Transverse colon (tissue), 4 donors: ENCODE data around the gene RETREG1. TPM values are rescaled to one million over a fixed set of nuclear protein-coding genes. Genes with fewer than 3 reads are reported as not detected.

Experiments used
- DNase-seq: peaks from one replicate; pipeline ENCODE4 v3.0.0-alpha.2; 2019
- H3K27ac ChIP-seq, 4 donors: fragments of 200-600 bp; sonication (generic); 2 replicates each; pipeline ENCODE4 v1.5.1; 2016 to 2018; ENCODE audit warnings: inconsistent platforms in 4 of 4
- H3K27me3 ChIP-seq: fragments of 200-600 bp; sonication (generic); 2 replicates; pipeline ENCODE4 v1.5.1; 2017; ENCODE audit warnings: inconsistent platforms
- H3K36me3 ChIP-seq, 4 donors: fragments of 200-600 bp; sonication (generic); 2 replicates each; pipeline ENCODE4 v1.5.1; 2017 to 2019; ENCODE audit warnings: inconsistent platforms in 4 of 4
- H3K4me1 ChIP-seq, 4 donors: fragments of 200-600 bp; sonication (generic); 2 replicates each; pipeline ENCODE4 v1.5.1; 2017 to 2020; ENCODE audit warnings: inconsistent platforms in 4 of 4
- H3K4me3 ChIP-seq, 4 donors: fragments of 200-600 bp; sonication (generic); 1 replicate in 1 of 4; 2 replicates in 3 of 4; pipeline versions ENCODE4 v1.5.1 to v1.6.1; 2017 to 2019; ENCODE audit warnings: inconsistent platforms in 4 of 4
- H3K9me3 ChIP-seq, 2 donors: fragments of 200-600 bp; sonication (generic); 2 replicates each; pipeline ENCODE4 v1.5.1; 2017 to 2019; ENCODE audit warnings: inconsistent platforms in 2 of 2
- EP300 ChIP-seq: sonication (generic); formaldehyde crosslinking; IDR thresholded peaks from one replicate; pipeline ENCODE4 v1.6.1; 2017; ENCODE audit warnings: antibody characterized with exemption, low read depth
- POLR2A ChIP-seq: fragments of 450-650 bp; IDR thresholded peaks from one replicate; pipeline ENCODE4 v1.6.1; 2016; ENCODE audit warnings: antibody characterized with exemption, mild to moderate bottlenecking, moderate library complexity
- POLR2AphosphoS5 ChIP-seq, 3 donors: sonication (generic); formaldehyde crosslinking; IDR thresholded peaks; one replicate each; pipeline ENCODE4 v1.6.1; 2016; ENCODE audit warnings: antibody characterized with exemption in 3 of 3
- WGBS, 2 donors: methylation state at CpG; one replicate each; pipeline ENCODE4 v1.1.5; 2018; ENCODE audit warnings: low coverage in 1 of 2; 5-methylcytosine and 5-hydroxymethylcytosine counted together
- in situ Hi-C, 4 donors: fragments of 200-750 bp; cut with MboI; loops; one replicate each; pipeline versions ENCODE4 v1.15.0 to v1.15.1; 2017; ENCODE audit warnings: low sequenced_read_pairs in 3 of 4, low pct_ligation_motif_present in 1 of 4, low pct_unique_long_range_greater_than_20kb in 1 of 4
- intact Hi-C: fragments of 100-400 bp; cut with DNase I; formaldehyde crosslinking; loops from one replicate; pipeline ENCODE4 v1.15.1; 2023; ENCODE audit warnings: low total_unique reads
- total RNA-seq, 4 donors: library from RNA; depleted of rRNA; stranded (reverse); fragments of >200 nt; gene quantifications; one replicate each; pipeline ENCODE4 v1.1.0, GENCODE V29; 2016
- TF ChIP-seq, protein P1 (sequence below), 5 experiments: fragments of 200-600 bp in 3 of 5; fragments of 450-650 bp in 2 of 5; sonication (generic) in 3 of 5; IDR thresholded peaks; 1 replicate in 2 of 5; 2 replicates in 3 of 5; pipeline ENCODE4 v1.5.1; 2016 to 2017; ENCODE audit warnings: antibody characterized with exemption in 5 of 5, inconsistent platforms in 3 of 5, mild to moderate bottlenecking in 2 of 5, moderate library complexity in 1 of 5

Gene RETREG1
- total RNA-seq, 4 donors from 2014 or later: 33.2 to 93.5 (median 66.2) TPM

DNA sequence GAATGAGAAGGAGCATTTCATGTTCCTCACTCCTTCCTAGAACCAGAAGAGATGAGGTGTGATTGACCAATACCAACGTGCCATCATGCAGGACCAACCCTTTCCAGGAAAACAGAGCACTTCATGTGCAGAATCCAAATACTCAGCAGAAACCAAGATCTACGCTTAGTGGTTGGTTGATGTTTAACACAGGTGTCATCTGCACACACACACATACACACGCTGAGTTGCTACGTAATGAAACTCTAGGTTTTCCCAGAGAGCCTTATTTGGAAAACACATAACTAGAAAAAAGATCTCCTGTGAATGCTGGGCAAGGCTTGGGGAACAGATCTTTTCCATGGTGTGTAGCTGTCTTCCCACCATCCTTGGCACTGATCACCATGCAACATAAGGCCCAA lies 130.1 kb downstream of the RETREG1 start:
- WGBS, 2 donors: 49% methylated on average over 4 of the region's 4 CpGs; no CpG with 5 or more reads in 1 of the 2 donors
- DNase-seq: no peak
- H3K4me1 ChIP-seq: peaks cover 0 to 76% (median 29%) of the 10 kb centered on the region in 4 donors
- intact Hi-C loops: no loop called here
- TF ChIP-seq POLR2AphosphoS5 (IDR thresholded peaks at IDR 0.05) (no peak), POLR2A (no peak), EP300 (no peak)
- TF ChIP-seq, protein P1, sequence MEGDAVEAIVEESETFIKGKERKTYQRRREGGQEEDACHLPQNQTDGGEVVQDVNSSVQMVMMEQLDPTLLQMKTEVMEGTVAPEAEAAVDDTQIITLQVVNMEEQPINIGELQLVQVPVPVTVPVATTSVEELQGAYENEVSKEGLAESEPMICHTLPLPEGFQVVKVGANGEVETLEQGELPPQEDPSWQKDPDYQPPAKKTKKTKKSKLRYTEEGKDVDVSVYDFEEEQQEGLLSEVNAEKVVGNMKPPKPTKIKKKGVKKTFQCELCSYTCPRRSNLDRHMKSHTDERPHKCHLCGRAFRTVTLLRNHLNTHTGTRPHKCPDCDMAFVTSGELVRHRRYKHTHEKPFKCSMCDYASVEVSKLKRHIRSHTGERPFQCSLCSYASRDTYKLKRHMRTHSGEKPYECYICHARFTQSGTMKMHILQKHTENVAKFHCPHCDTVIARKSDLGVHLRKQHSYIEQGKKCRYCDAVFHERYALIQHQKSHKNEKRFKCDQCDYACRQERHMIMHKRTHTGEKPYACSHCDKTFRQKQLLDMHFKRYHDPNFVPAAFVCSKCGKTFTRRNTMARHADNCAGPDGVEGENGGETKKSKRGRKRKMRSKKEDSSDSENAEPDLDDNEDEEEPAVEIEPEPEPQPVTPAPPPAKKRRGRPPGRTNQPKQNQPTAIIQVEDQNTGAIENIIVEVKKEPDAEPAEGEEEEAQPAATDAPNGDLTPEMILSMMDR (IDR thresholded peaks at IDR 0.05): no peak
- no peaks in the 10 kb centered on the region for H3K27me3 ChIP-seq
- no peaks in the 10 kb centered on the region for H3K36me3 ChIP-seq
- no peaks in the 10 kb centered on the region for H3K9me3 ChIP-seq
- H3K27ac ChIP-seq: peak overlapping the region; percentile 9 to 64 (median 46)
- H3K4me3 ChIP-seq: no peak overlapping the region
- in situ Hi-C loops: loop anchor here in 3 of 4 donors (10.0 to 25.0 kb wide), 3 partner anchors 176 to 701 kb away; no protein-coding TSS in a partner anchor

DNA sequence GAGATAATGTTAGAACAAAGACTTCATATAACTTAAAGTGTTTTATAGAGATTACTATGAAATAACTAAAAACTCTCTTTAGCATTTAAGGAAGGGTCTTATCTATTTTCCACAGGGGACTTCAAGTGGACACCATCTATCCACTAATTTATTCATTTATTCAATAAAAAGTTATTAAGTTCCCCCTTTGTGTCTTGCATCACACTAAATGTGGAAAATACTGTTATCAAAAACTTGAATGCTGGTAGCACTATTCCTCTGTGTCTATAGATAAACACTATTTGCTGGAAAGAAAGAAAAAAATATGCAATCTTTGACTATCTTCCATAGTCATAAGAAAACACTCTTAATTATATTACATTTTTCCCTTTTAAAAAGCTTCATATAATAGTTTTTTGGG lies 131.1 kb downstream of the RETREG1 start:
- Histone ChIP-seq H3K36me3 (no peaks in the 10 kb centered on the region), H3K4me1 (peaks cover 0 to 74% (median 29%) of the 10 kb centered on the region in 4 donors), H3K27ac (no peak overlapping the region), H3K27me3 (no peaks in the 10 kb centered on the region), H3K9me3 (no peaks in the 10 kb centered on the region), H3K4me3 (no peak overlapping the region)
- TF ChIP-seq POLR2AphosphoS5 (IDR thresholded peaks at IDR 0.05) (no peak), POLR2A (no peak), EP300 (no peak)
- TF ChIP-seq, protein P1 (IDR thresholded peaks at IDR 0.05): no peak
- no peak for DNase-seq
- intact Hi-C loops: no loop called here
- in situ Hi-C loops: loop anchor here in 3 of 4 donors (10.0 to 25.0 kb wide), 3 partner anchors 177 to 702 kb away; no protein-coding TSS in a partner anchor

DNA sequence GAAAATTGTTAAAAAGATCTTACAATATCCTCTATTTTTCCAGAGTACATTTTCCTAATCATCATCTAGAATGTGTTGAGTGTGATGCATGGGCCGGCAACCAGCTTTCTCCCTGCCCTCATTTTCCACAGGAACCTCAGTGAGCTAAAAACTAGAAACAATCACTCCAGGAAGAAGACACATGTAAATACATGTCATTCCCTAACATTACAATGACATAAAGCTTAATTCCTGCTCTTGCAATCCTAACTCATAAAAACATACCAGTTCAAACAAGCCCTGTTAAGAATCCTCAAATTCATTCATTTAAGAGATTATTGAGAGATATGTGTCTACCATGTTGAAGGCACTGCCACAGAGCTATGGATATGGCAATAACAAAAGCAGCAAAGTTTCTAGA lies 132.7 kb downstream of the RETREG1 start:
- Histone ChIP-seq H3K36me3 (no peaks in the 10 kb centered on the region), H3K4me1 (peaks cover 0 to 61% (median 29%) of the 10 kb centered on the region in 4 donors), H3K4me3 (no peak overlapping the region), H3K27ac (peak overlapping the region in 3 of 4 donors; percentile 48 to 69 (median 55)), H3K9me3 (no peaks in the 10 kb centered on the region), H3K27me3 (no peaks in the 10 kb centered on the region)
- DNase-seq: no peak
- in situ Hi-C loops: loop anchor here in 3 of 4 donors (10.0 to 25.0 kb wide), 3 partner anchors 178 to 703 kb away; no protein-coding TSS in a partner anchor
- intact Hi-C loops: no loop called here
- 78 to 83% methylated on average over 1 of the region's 1 CpG for WGBS, 2 donors
- no peak for TF ChIP-seq POLR2AphosphoS5 (IDR thresholded peaks at IDR 0.05)
- TF ChIP-seq EP300: no peak
- TF ChIP-seq, protein P1 (IDR thresholded peaks at IDR 0.05): no peak
- TF ChIP-seq POLR2A: no peak

DNA sequence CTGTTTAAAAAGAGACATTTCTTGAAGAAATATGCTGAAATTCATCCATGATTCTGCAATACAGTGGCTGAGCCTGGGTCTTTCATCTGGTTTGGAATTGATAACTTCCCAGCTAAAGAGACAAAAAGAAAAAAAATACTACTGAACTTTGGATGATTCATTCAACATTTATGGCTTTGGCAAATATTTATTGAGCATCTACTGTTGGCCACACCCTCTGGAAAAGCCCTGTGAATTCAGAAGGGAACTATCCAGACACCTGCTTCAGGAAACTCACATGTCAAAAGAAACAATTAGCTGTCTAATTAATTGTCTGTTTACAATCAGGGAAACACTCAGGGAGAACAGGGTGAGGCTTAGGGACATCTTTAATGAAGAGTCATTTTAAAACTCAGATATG lies 133.4 kb downstream of the RETREG1 start:
- H3K9me3 ChIP-seq: no peaks in the 10 kb centered on the region
- no peak for DNase-seq
- H3K4me3 ChIP-seq: no peak overlapping the region
- intact Hi-C loops (no loop called here), in situ Hi-C loops (loop anchor here in 3 of 4 donors (10.0 to 25.0 kb wide), 3 partner anchors 179 to 704 kb away; no protein-coding TSS in a partner anchor)
- no peaks in the 10 kb centered on the region for H3K36me3 ChIP-seq
- H3K27me3 ChIP-seq: no peaks in the 10 kb centered on the region
- peak overlapping the region; percentile 21 to 69 (median 52) for H3K27ac ChIP-seq
- TF ChIP-seq EP300 (no peak), POLR2A (no peak), POLR2AphosphoS5 (IDR thresholded peaks at IDR 0.05) (no peak)
- TF ChIP-seq, protein P1 (IDR thresholded peaks at IDR 0.05): no peak
- peaks cover 0 to 54% (median 26%) of the 10 kb centered on the region in 4 donors for H3K4me1 ChIP-seq
